ENCODE measurements around the gene XXYLT1. TPM values are rescaled to one million over a fixed set of nuclear protein-coding genes. Genes with fewer than 3 reads are reported as not detected.

XXYLT1 gene
- total RNA-seq, 2 experiments from 2014 or later: 17.2 to 19.6 TPM

DNA sequence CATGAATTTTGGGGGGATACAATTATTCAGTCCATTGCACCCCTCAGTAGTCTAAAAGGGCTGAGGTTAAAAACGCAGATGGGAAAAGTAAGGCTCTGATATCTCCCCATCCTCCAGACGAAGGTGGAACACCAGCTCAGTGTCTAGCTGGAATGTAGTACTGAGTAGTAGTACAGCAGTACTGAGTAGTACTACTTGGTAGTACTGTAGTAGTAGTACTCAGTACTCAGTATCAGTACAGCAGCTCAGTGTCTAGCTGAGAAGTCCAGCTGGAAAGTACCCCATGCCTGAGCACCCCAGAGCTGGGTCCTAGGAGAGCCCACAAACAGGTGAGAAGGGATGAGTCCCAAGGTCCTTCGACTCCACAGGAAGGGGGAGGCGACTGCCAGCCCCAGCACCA is 148.7 kb downstream of the XXYLT1 start:
- DNase-seq (ENCODE audit: low spot score): no peak
- intact Hi-C loops (cut with micrococcal nuclease; ENCODE audit: unreplicated experiment): no loop called here
- Histone ChIP-seq H3K4me2 (ENCODE audit: low read length) (no peak overlapping the region), H3K9me3 (ENCODE audit: low read length) (no peaks in the 10 kb centered on the region), H3K27ac (ENCODE audit: low read depth, low read length, poor library complexity, severe bottlenecking) (no peak overlapping the region), H3K4me3 (ENCODE audit: low read depth, low read length, poor library complexity, severe bottlenecking) (no peak overlapping the region), H4K20me1 (ENCODE audit: insufficient read depth, low read length) (no peaks in the 10 kb centered on the region; the same call in 1 of the 2 replicates), H3K36me3 (ENCODE audit: insufficient read depth, low read length) (no peaks in the 10 kb centered on the region), H3K4me1 (ENCODE audit: insufficient read depth, low read length, poor library complexity, severe bottlenecking) (no peaks in the 10 kb centered on the region), H2AFZ (ENCODE audit: low read length) (no peak overlapping the region), H3K9me2 (ENCODE audit: insufficient read depth, low read length) (no peaks in the 10 kb centered on the region), H3K79me2 (ENCODE audit: insufficient read depth, low read depth, low read length) (no peaks in the 10 kb centered on the region)
- ChIA-PET POLR2A (no interaction called here), CTCF (ENCODE audit: unreplicated experiment) (interaction anchor here (0.6 kb wide), 1 partner anchor 239 kb away, joined by 3 read pairs; no protein-coding TSS in a partner anchor)
- TF ChIP-seq, protein P1, sequence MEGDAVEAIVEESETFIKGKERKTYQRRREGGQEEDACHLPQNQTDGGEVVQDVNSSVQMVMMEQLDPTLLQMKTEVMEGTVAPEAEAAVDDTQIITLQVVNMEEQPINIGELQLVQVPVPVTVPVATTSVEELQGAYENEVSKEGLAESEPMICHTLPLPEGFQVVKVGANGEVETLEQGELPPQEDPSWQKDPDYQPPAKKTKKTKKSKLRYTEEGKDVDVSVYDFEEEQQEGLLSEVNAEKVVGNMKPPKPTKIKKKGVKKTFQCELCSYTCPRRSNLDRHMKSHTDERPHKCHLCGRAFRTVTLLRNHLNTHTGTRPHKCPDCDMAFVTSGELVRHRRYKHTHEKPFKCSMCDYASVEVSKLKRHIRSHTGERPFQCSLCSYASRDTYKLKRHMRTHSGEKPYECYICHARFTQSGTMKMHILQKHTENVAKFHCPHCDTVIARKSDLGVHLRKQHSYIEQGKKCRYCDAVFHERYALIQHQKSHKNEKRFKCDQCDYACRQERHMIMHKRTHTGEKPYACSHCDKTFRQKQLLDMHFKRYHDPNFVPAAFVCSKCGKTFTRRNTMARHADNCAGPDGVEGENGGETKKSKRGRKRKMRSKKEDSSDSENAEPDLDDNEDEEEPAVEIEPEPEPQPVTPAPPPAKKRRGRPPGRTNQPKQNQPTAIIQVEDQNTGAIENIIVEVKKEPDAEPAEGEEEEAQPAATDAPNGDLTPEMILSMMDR (conservative IDR thresholded peaks at IDR 0.05; ENCODE audit: low read length): no peak
- no peak for TF ChIP-seq EZH2phosphoT487 (IDR thresholded peaks at IDR 0.05; ENCODE audit: borderline replicate concordance, low read depth, low read length)
- no TSS peak for BruUV-seq (replicated peaks)

DNA sequence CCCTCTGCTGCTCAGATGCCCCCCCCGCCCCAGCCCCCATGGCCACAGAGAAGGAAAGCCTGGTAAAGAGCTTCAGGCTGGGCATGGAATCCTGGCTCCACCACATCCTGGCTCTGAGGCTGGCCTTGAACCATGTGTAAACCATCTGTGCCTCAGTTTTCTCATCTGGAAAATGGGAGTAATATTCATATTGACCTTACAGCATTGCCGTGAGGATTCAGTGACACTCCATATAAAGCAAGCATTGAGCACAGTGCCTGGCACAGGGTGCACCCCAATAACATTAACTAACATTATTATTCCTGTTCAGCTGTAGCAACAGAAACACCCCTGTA is 150.7 kb downstream of the XXYLT1 start:
- BruUV-seq (replicated peaks): no TSS peak

More for the DNA sequence above, 150.7 kb downstream of the XXYLT1 start:
- ChIA-PET CTCF (ENCODE audit: unreplicated experiment) (no interaction called here), POLR2A (interaction anchor here (0.5 to 0.6 kb wide), 2 partner anchors 189 to 224 kb away, joined by 3 read pairs; no protein-coding TSS in a partner anchor)
- Histone ChIP-seq H3K9me3 (ENCODE audit: low read length) (no peaks in the 10 kb centered on the region), H4K20me1 (ENCODE audit: insufficient read depth, low read length) (no peaks in the 10 kb centered on the region; the same call in 1 of the 2 replicates), H3K4me3 (ENCODE audit: low read depth, low read length, poor library complexity, severe bottlenecking) (no peak overlapping the region), H3K79me2 (ENCODE audit: insufficient read depth, low read depth, low read length) (no peaks in the 10 kb centered on the region), H3K4me2 (ENCODE audit: low read length) (no peak overlapping the region), H3K4me1 (ENCODE audit: insufficient read depth, low read length, poor library complexity, severe bottlenecking) (no peaks in the 10 kb centered on the region), H3K36me3 (ENCODE audit: insufficient read depth, low read length) (no peaks in the 10 kb centered on the region), H2AFZ (ENCODE audit: low read length) (no peak overlapping the region), H3K27ac (ENCODE audit: low read depth, low read length, poor library complexity, severe bottlenecking) (no peak overlapping the region), H3K9me2 (ENCODE audit: insufficient read depth, low read length) (no peaks in the 10 kb centered on the region)
- DNase-seq (ENCODE audit: low spot score): no peak
- TF ChIP-seq, protein P1 (conservative IDR thresholded peaks at IDR 0.05; ENCODE audit: low read length): no peak
- no peak for TF ChIP-seq EZH2phosphoT487 (IDR thresholded peaks at IDR 0.05; ENCODE audit: borderline replicate concordance, low read depth, low read length)
- intact Hi-C loops (cut with micrococcal nuclease; ENCODE audit: unreplicated experiment): no loop called here

Data from OCI-LY7 (cell line).